ENCODE measurements around the gene GAGE12C.
"Not testable (repeated sequence)": the region's sequence is repeated elsewhere in the genome, so short reads cannot be mapped to it uniquely, and the experiment has no call there.

The GAGE12C gene, protein sequence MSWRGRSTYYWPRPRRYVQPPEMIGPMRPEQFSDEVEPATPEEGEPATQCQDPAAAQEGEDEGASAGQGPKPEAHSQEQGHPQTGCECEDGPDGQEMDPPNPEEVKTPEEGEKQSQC

DNA sequence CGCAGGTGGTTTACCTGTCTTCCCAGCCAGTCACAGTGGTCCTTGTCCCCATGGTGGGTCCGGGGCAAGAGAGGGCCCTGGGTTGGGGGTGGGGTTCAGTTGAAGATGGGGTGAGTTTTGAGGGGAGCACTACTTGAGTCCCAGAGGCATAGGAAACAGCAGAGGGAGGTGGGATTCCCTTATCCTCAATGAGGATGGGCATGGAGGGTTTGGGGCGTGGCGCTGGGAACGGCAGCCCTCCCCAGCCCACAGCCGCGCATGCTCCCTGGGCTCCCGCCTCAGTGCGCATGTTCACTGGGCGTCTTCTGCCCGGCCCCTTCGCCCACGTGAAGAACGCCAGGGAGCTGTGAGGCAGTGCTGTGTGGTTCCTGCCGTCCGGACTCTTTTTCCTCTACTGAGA lies at the start of gene GAGE12C:
Gene GAGE12C, plus strand, starts transcription at position 301 of the 400 bp plus-strand sequence. CDS start 1,155 bp downstream, outside the sequence.
- H3K4me1 Mint-ChIP-seq, H3K9me3 Mint-ChIP-seq, ATAC-seq, DNase-seq, H3K27ac Mint-ChIP-seq, H3K27me3 Mint-ChIP-seq, H3K4me3 Mint-ChIP-seq: not testable (repeated sequence)

DNA sequence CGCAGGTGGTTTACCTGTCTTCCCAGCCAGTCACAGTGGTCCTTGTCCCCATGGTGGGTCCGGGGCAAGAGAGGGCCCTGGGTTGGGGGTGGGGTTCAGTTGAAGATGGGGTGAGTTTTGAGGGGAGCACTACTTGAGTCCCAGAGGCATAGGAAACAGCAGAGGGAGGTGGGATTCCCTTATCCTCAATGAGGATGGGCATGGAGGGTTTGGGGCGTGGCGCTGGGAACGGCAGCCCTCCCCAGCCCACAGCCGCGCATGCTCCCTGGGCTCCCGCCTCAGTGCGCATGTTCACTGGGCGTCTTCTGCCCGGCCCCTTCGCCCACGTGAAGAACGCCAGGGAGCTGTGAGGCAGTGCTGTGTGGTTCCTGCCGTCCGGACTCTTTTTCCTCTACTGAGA lies 9.5 kb downstream of the GAGE12C start, which contains the start of gene GAGE12D:
Gene GAGE12D, plus strand, starts transcription at position 301 of the 400 bp plus-strand sequence. CDS start 1,155 bp downstream, outside the sequence.
- H3K4me1 Mint-ChIP-seq, H3K27me3 Mint-ChIP-seq, ATAC-seq, H3K27ac Mint-ChIP-seq, H3K9me3 Mint-ChIP-seq, DNase-seq, H3K4me3 Mint-ChIP-seq: not testable (repeated sequence)

DNA sequence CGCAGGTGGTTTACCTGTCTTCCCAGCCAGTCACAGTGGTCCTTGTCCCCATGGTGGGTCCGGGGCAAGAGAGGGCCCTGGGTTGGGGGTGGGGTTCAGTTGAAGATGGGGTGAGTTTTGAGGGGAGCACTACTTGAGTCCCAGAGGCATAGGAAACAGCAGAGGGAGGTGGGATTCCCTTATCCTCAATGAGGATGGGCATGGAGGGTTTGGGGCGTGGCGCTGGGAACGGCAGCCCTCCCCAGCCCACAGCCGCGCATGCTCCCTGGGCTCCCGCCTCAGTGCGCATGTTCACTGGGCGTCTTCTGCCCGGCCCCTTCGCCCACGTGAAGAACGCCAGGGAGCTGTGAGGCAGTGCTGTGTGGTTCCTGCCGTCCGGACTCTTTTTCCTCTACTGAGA lies 19.0 kb downstream of the GAGE12C start, which contains the start of gene GAGE12E:
Gene GAGE12E, plus strand, starts transcription at position 301 of the 400 bp plus-strand sequence. CDS start 1,155 bp downstream, outside the sequence.
- H3K9me3 Mint-ChIP-seq, H3K4me1 Mint-ChIP-seq, H3K27ac Mint-ChIP-seq, H3K27me3 Mint-ChIP-seq, DNase-seq, H3K4me3 Mint-ChIP-seq, ATAC-seq: not testable (repeated sequence)

DNA sequence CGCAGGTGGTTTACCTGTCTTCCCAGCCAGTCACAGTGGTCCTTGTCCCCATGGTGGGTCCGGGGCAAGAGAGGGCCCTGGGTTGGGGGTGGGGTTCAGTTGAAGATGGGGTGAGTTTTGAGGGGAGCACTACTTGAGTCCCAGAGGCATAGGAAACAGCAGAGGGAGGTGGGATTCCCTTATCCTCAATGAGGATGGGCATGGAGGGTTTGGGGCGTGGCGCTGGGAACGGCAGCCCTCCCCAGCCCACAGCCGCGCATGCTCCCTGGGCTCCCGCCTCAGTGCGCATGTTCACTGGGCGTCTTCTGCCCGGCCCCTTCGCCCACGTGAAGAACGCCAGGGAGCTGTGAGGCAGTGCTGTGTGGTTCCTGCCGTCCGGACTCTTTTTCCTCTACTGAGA lies 28.6 kb downstream of the GAGE12C start, which contains the start of gene GAGE12F:
Gene GAGE12F, plus strand, starts transcription at position 301 of the 400 bp plus-strand sequence. CDS start 1,155 bp downstream, outside the sequence.
- ATAC-seq, H3K27ac Mint-ChIP-seq, H3K27me3 Mint-ChIP-seq, H3K9me3 Mint-ChIP-seq, H3K4me3 Mint-ChIP-seq, DNase-seq, H3K4me1 Mint-ChIP-seq: not testable (repeated sequence)

DNA sequence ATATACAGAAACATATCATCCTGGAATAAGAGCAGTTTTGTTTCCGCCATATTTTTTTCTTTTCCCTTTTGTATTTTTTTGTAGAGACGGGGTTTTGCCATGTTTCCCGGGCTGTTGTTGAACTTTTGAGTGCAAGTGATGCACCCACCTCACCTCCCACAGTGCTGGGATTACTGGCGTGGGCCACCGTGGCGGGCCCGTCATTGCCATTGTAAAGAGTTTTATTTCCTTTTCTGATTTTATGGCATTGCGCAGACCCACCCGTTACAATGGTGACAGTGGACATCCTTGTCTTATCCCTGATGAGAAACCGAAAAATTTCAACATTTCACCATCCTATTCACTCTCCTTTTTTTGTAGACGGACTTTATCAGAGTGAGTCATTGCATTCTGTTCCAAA lies 36.8 kb downstream of the GAGE12C start:
- H3K4me3 Mint-ChIP-seq, H3K27me3 Mint-ChIP-seq, ATAC-seq, DNase-seq, H3K4me1 Mint-ChIP-seq, H3K9me3 Mint-ChIP-seq, H3K27ac Mint-ChIP-seq: not testable (repeated sequence)

DNA sequence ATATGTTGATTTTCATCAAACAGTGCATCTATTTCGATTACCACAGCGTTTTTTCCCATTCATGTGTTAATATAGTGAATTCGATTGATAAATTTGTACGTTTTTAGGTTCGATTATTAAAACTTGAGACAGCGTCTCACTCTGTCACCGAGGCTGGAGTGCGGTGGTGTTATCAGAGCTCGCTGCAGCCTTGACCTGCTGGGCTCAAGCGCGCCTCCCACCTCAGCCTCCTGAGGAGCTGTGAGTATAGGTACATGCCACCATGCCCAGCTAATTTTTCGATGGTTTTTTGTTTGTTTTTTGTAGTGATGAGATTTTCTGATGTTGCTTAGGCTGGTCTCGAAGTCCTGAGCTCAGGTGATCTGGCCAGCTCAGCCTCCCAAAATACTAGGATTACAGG lies 37.2 kb downstream of the GAGE12C start:
- not testable (repeated sequence) for DNase-seq, ATAC-seq

DNA sequence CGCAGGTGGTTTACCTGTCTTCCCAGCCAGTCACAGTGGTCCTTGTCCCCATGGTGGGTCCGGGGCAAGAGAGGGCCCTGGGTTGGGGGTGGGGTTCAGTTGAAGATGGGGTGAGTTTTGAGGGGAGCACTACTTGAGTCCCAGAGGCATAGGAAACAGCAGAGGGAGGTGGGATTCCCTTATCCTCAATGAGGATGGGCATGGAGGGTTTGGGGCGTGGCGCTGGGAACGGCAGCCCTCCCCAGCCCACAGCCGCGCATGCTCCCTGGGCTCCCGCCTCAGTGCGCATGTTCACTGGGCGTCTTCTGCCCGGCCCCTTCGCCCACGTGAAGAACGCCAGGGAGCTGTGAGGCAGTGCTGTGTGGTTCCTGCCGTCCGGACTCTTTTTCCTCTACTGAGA lies 38.1 kb downstream of the GAGE12C start, which contains the start of gene GAGE12G:
Gene GAGE12G, plus strand, starts transcription at position 301 of the 400 bp plus-strand sequence. CDS start 1,155 bp downstream, outside the sequence.
- not testable (repeated sequence) for H3K9me3 Mint-ChIP-seq, DNase-seq, H3K4me3 Mint-ChIP-seq, H3K4me1 Mint-ChIP-seq, H3K27me3 Mint-ChIP-seq, H3K27ac Mint-ChIP-seq, ATAC-seq

More for the DNA sequence above, 37.2 kb downstream of the GAGE12C start:
- H3K27me3 Mint-ChIP-seq, H3K4me1 Mint-ChIP-seq, H3K9me3 Mint-ChIP-seq, H3K4me3 Mint-ChIP-seq, H3K27ac Mint-ChIP-seq: not testable (repeated sequence)

DNA sequence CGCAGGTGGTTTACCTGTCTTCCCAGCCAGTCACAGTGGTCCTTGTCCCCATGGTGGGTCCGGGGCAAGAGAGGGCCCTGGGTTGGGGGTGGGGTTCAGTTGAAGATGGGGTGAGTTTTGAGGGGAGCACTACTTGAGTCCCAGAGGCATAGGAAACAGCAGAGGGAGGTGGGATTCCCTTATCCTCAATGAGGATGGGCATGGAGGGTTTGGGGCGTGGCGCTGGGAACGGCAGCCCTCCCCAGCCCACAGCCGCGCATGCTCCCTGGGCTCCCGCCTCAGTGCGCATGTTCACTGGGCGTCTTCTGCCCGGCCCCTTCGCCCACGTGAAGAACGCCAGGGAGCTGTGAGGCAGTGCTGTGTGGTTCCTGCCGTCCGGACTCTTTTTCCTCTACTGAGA lies 47.7 kb downstream of the GAGE12C start, which contains the start of gene GAGE12H:
Gene GAGE12H, plus strand, starts transcription at position 301 of the 400 bp plus-strand sequence. CDS start 1,155 bp downstream, outside the sequence.
- H3K27me3 Mint-ChIP-seq, H3K4me3 Mint-ChIP-seq, H3K9me3 Mint-ChIP-seq, ATAC-seq, H3K4me1 Mint-ChIP-seq, H3K27ac Mint-ChIP-seq, DNase-seq: not testable (repeated sequence)

All from stimulated activated naive CD8-positive, alpha-beta T cell treated with anti-CD3 and anti-CD28 coated beads, Interleukin-15, amount 100 ng/mL, for 72 hours (primary cell).